ENCODE measurements around the gene HACD2. TPM values are rescaled to one million over a fixed set of nuclear protein-coding genes. Genes with fewer than 3 reads are reported as not detected.
A peak's percentile ranks its signal among the peaks of the same experiment; 100 is the strongest.

Gene HACD2
- total RNA-seq, 3 donors from 2014 or later (not counting 1 experiment from before 2014, with no cell fraction given) = 16.1 to 34.1 (median 24.6) TPM

- Mint-ChIP-seq H3K27me3 (ENCODE audit: low read depth in 2 of 2) (no peaks in the 10 kb centered on the region), H3K4me1 (peaks cover 0 to 8% of the 10 kb centered on the region in 2 donors)
- ATAC-seq = no peak
These were observed 6.0 kb upstream of the HACD2 start for GRCh38 chr3:123590685-123591450.

GRCh38 chr3:123587401-123587800 is 2.5 kb upstream of the HACD2 start:
- Histone ChIP-seq H3K9me3 (ENCODE audit: control insufficient read depth, insufficient read depth, low read length) (peaks cover 16% of the 10 kb centered on the region), H3K4me3 (ENCODE audit: low read length) (no peak overlapping the region), H3K27ac (ENCODE audit: low read length) (no peak overlapping the region), H3K36me3 (ENCODE audit: control insufficient read depth, insufficient read depth, low read length) (no peaks in the 10 kb centered on the region), H3K27me3 (ENCODE audit: control insufficient read depth, insufficient read depth, low read length) (no peaks in the 10 kb centered on the region), H3K4me1 (ENCODE audit: control insufficient read depth, insufficient read depth, low read length) (peaks cover 13% of the 10 kb centered on the region)
- H3K4me1 Mint-ChIP-seq = peaks cover 14 to 21% of the 10 kb centered on the region in 2 donors
- 98% methylated on average over 2 of the region's 2 CpGs for WGBS (ENCODE audit: insufficient coverage)
- ATAC-seq = no peak
- no peaks in the 10 kb centered on the region for H3K9me3 Mint-ChIP-seq
- no peak overlapping the region for H3K27ac Mint-ChIP-seq
- DNase-seq = no peak
- intact Hi-C loops (cut with micrococcal nuclease) = loop anchor here (10.0 kb wide), 1 partner anchor 1173 kb away; the partner anchor contains the start of gene WDR5B
- TF ChIP-seq CTCF (IDR thresholded peaks at IDR 0.05) = no peak
- no peaks in the 10 kb centered on the region for H3K27me3 Mint-ChIP-seq (ENCODE audit: low read depth in 2 of 2)
- peak overlapping the region; percentile 42 for H3K4me3 Mint-ChIP-seq
- no peaks in the 10 kb centered on the region for H3K36me3 Mint-ChIP-seq

More at GRCh38 chr3:123590685-123591450, 6.0 kb upstream of the HACD2 start:
- Histone ChIP-seq H3K27ac (ENCODE audit: low read length) (no peak overlapping the region), H3K4me3 (ENCODE audit: low read length) (no peak overlapping the region), H3K4me1 (ENCODE audit: control insufficient read depth, insufficient read depth, low read length) (peaks cover 5% of the 10 kb centered on the region), H3K27me3 (ENCODE audit: control insufficient read depth, insufficient read depth, low read length) (no peaks in the 10 kb centered on the region), H3K9me3 (ENCODE audit: control insufficient read depth, insufficient read depth, low read length) (peaks cover 16% of the 10 kb centered on the region), H3K36me3 (ENCODE audit: control insufficient read depth, insufficient read depth, low read length) (no peaks in the 10 kb centered on the region)
- 100% methylated on average over 3 of the region's 3 CpGs for WGBS (ENCODE audit: insufficient coverage)
- Mint-ChIP-seq H3K27ac (no peak overlapping the region), H3K36me3 (no peaks in the 10 kb centered on the region), H3K4me3 (no peak overlapping the region), H3K9me3 (no peaks in the 10 kb centered on the region)
- TF ChIP-seq CTCF (IDR thresholded peaks at IDR 0.05) = no peak
- no peak for DNase-seq
- intact Hi-C loops (cut with micrococcal nuclease) = no loop called here

DNA sequence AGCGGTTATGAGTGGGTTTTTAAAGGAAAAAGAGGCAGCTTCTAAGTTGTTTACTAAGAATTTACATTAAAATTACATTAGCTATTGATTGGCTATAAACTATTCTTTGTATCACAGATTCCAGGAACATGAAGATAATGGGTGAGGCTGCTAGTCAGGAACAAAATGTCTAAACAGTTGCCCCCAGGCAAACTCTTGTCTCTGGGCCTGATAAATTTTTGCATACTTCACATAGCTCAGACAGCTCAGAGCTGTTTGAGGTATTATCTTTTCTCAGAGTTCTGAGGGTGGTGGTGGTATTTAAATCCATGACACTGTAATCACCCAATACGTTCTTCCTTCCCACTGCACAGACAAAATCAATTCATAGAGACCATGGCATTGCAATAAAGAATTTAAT is 2.1 kb upstream of the HACD2 start:
- DNase-seq = no peak
- Histone ChIP-seq H3K27me3 (ENCODE audit: control insufficient read depth, insufficient read depth, low read length) (no peaks in the 10 kb centered on the region), H3K4me1 (ENCODE audit: control insufficient read depth, insufficient read depth, low read length) (peaks cover 13% of the 10 kb centered on the region), H3K9me3 (ENCODE audit: control insufficient read depth, insufficient read depth, low read length) (peaks cover 16% of the 10 kb centered on the region), H3K36me3 (ENCODE audit: control insufficient read depth, insufficient read depth, low read length) (no peaks in the 10 kb centered on the region), H3K4me3 (ENCODE audit: low read length) (no peak overlapping the region), H3K27ac (ENCODE audit: low read length) (no peak overlapping the region)
- no peaks in the 10 kb centered on the region for H3K27me3 Mint-ChIP-seq (ENCODE audit: low read depth in 2 of 2)
- H3K9me3 Mint-ChIP-seq = no peaks in the 10 kb centered on the region
- no CpG with 5 or more reads among the region's 2 CpGs for WGBS (ENCODE audit: insufficient coverage)
- peak overlapping the region; percentile 42 for H3K4me3 Mint-ChIP-seq
- H3K27ac Mint-ChIP-seq = no peak overlapping the region
- no peaks in the 10 kb centered on the region for H3K36me3 Mint-ChIP-seq
- intact Hi-C loops (cut with micrococcal nuclease) = loop anchor here (10.0 kb wide), 1 partner anchor 1172 kb away; the partner anchor contains the start of gene WDR5B
- H3K4me1 Mint-ChIP-seq = peaks cover 15 to 22% of the 10 kb centered on the region in 2 donors
- ATAC-seq = no peak
- no peak for TF ChIP-seq CTCF (IDR thresholded peaks at IDR 0.05)

Measured in natural killer cell (primary cell).